GM21447 (cell line): ENCODE data around the gene CYP11A1.

Experiments used
- ATAC-seq: cut with Tn5 transposase; IDR thresholded peaks from one replicate; pipeline ENCODE4 v1.9.1; 2021; ENCODE audit not compliant: unreplicated experiment

CYP11A1 gene

GRCh38 chr15:74305687-74306086 is 61.8 kb downstream of the CYP11A1 start:
- ATAC-seq = no peak

GRCh38 chr15:74304431-74304830 is 63.0 kb downstream of the CYP11A1 start:
- ATAC-seq = no peak

- ATAC-seq = no peak
Observed at GRCh38 chr15:74303741-74304309, 63.6 kb downstream of the CYP11A1 start.

GRCh38 chr15:74302821-74303359 is 64.6 kb downstream of the CYP11A1 start:
- ATAC-seq = no peak

GRCh38 chr15:74301583-74302361 is 65.7 kb downstream of the CYP11A1 start:
- no peak for ATAC-seq

- ATAC-seq = no peak
Observed at GRCh38 chr15:74300057-74300795, 67.2 kb downstream of the CYP11A1 start.

- ATAC-seq = no peak
Observed at GRCh38 chr15:74297887-74298286, 69.6 kb downstream of the CYP11A1 start.

- no peak for ATAC-seq
Observed at GRCh38 chr15:74295800-74296199, 71.6 kb downstream of the CYP11A1 start.

GRCh38 chr15:74294010-74294409 is 73.4 kb downstream of the CYP11A1 start:
- no peak for ATAC-seq

GRCh38 chr15:74293021-74293810 is 74.2 kb downstream of the CYP11A1 start:
- ATAC-seq = no peak

GRCh38 chr15:74291101-74292071 is 76.1 kb downstream of the CYP11A1 start:
- no peak for ATAC-seq

GRCh38 chr15:74290645-74291044 is 76.8 kb downstream of the CYP11A1 start:
- no peak for ATAC-seq

GRCh38 chr15:74289671-74290070 is 77.8 kb downstream of the CYP11A1 start:
- no peak for ATAC-seq
